ENCODE data around the gene MYG1. TPM values are rescaled to one million over a fixed set of nuclear protein-coding genes. Genes with fewer than 3 reads are reported as not detected.

The MYG1 gene
- total and polyA plus RNA-seq, 2 of the 13 experiments (the other 11 are each of a cell fraction or from before 2014, with no cell fraction given): 38.6 to 58.0 TPM

DNA sequence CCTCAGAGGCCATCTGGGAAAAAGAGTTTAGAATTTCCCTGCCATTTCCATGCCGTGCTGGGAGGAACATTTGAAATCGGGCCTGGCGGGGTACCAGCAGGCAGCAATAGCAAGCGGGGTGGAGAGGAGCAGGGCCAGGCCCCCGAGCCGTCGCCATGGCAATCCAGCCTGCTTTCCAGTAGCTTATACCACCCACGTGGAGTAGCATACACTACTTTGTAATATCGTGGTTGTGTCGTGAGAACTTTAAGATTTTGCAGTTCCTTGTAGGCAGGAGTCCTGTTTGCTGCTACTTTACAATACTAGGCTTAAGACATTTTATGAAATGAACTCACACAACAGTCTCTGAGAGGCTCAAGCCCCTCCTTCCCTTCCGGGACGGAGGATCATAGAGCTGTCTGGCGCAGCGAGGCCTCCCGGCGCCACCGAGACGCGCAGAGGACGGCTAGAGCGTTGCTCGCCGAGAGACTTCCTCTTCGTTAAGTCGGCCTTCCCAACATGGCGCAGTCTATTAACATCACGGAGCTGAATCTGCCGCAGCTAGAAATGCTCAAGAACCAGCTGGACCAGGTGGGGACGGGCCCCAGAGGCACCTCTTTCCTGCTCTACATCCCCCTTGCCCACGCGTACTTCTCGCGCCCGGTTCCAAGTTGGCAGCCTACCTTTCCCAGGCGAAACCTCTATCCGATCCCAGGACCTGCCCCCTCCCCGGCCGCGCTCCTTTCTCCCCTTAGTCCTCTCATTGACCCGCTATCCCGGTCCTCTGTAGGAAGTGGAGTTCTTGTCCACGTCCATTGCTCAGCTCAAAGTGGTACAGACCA is 4.2 kb upstream of the MYG1 start, which contains the start of gene PFDN5 (continued):
- TF ChIP-seq, protein P1, sequence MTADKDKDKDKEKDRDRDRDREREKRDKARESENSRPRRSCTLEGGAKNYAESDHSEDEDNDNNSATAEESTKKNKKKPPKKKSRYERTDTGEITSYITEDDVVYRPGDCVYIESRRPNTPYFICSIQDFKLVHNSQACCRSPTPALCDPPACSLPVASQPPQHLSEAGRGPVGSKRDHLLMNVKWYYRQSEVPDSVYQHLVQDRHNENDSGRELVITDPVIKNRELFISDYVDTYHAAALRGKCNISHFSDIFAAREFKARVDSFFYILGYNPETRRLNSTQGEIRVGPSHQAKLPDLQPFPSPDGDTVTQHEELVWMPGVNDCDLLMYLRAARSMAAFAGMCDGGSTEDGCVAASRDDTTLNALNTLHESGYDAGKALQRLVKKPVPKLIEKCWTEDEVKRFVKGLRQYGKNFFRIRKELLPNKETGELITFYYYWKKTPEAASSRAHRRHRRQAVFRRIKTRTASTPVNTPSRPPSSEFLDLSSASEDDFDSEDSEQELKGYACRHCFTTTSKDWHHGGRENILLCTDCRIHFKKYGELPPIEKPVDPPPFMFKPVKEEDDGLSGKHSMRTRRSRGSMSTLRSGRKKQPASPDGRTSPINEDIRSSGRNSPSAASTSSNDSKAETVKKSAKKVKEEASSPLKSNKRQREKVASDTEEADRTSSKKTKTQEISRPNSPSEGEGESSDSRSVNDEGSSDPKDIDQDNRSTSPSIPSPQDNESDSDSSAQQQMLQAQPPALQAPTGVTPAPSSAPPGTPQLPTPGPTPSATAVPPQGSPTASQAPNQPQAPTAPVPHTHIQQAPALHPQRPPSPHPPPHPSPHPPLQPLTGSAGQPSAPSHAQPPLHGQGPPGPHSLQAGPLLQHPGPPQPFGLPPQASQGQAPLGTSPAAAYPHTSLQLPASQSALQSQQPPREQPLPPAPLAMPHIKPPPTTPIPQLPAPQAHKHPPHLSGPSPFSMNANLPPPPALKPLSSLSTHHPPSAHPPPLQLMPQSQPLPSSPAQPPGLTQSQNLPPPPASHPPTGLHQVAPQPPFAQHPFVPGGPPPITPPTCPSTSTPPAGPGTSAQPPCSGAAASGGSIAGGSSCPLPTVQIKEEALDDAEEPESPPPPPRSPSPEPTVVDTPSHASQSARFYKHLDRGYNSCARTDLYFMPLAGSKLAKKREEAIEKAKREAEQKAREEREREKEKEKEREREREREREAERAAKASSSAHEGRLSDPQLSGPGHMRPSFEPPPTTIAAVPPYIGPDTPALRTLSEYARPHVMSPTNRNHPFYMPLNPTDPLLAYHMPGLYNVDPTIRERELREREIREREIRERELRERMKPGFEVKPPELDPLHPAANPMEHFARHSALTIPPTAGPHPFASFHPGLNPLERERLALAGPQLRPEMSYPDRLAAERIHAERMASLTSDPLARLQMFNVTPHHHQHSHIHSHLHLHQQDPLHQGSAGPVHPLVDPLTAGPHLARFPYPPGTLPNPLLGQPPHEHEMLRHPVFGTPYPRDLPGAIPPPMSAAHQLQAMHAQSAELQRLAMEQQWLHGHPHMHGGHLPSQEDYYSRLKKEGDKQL (CRISPR knock-in tag; IDR thresholded peaks at IDR 0.05; ENCODE audit: low read depth): 0 out of 2 replicates have a peak, but pooled peaks have one; percentile 18
- TF ChIP-seq TRIM24 (CRISPR knock-in tag; IDR thresholded peaks at IDR 0.05): no peak
- 0 out of 2 replicates have a peak, but pooled peaks have one; percentile 56 for TF ChIP-seq KDM3A (CRISPR knock-in tag; IDR thresholded peaks at IDR 0.05; ENCODE audit: low read depth)
- TF ChIP-seq, protein P2, sequence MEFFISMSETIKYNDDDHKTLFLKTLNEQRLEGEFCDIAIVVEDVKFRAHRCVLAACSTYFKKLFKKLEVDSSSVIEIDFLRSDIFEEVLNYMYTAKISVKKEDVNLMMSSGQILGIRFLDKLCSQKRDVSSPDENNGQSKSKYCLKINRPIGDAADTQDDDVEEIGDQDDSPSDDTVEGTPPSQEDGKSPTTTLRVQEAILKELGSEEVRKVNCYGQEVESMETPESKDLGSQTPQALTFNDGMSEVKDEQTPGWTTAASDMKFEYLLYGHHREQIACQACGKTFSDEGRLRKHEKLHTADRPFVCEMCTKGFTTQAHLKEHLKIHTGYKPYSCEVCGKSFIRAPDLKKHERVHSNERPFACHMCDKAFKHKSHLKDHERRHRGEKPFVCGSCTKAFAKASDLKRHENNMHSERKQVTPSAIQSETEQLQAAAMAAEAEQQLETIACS (CRISPR knock-in tag; IDR thresholded peaks at IDR 0.05): no peak
- no peak for TF ChIP-seq ZSCAN20 (CRISPR knock-in tag; IDR thresholded peaks at IDR 0.05; ENCODE audit: borderline replicate concordance)
- peak; percentile 23; the same call in 1 of the 2 replicates for TF ChIP-seq KLF11 (CRISPR knock-in tag; IDR thresholded peaks at IDR 0.05)
- TF ChIP-seq JUN (CRISPR knock-in tag; IDR thresholded peaks at IDR 0.05): no peak
- TF ChIP-seq NR1H2 (CRISPR knock-in tag; IDR thresholded peaks at IDR 0.05; ENCODE audit: borderline replicate concordance, low read depth): no peak
- TF ChIP-seq ZNF160 (CRISPR knock-in tag; IDR thresholded peaks at IDR 0.05): peak; percentile 12; the same call in 1 of the 2 replicates
- no peak for TF ChIP-seq ZBTB20 (CRISPR knock-in tag; IDR thresholded peaks at IDR 0.05; ENCODE audit: borderline replicate concordance, low read depth)
- TF ChIP-seq, protein P3, sequence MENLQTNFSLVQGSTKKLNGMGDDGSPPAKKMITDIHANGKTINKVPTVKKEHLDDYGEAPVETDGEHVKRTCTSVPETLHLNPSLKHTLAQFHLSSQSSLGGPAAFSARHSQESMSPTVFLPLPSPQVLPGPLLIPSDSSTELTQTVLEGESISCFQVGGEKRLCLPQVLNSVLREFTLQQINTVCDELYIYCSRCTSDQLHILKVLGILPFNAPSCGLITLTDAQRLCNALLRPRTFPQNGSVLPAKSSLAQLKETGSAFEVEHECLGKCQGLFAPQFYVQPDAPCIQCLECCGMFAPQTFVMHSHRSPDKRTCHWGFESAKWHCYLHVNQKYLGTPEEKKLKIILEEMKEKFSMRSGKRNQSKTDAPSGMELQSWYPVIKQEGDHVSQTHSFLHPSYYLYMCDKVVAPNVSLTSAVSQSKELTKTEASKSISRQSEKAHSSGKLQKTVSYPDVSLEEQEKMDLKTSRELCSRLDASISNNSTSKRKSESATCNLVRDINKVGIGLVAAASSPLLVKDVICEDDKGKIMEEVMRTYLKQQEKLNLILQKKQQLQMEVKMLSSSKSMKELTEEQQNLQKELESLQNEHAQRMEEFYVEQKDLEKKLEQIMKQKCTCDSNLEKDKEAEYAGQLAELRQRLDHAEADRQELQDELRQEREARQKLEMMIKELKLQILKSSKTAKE (CRISPR knock-in tag; IDR thresholded peaks at IDR 0.05; ENCODE audit: borderline replicate concordance): no peak
- no peak for TF ChIP-seq ZNF713 (CRISPR knock-in tag; IDR thresholded peaks at IDR 0.05)
- TF ChIP-seq SP1 (IDR thresholded peaks at IDR 0.05): no peak
- TF ChIP-seq SP1 (CRISPR knock-in tag; IDR thresholded peaks at IDR 0.05): peak; percentile 68
- TF ChIP-seq BORCS8-MEF2B (CRISPR knock-in tag; IDR thresholded peaks at IDR 0.05): peak; percentile 44; the same call in 1 of the 2 replicates
- TF ChIP-seq, protein P4, sequence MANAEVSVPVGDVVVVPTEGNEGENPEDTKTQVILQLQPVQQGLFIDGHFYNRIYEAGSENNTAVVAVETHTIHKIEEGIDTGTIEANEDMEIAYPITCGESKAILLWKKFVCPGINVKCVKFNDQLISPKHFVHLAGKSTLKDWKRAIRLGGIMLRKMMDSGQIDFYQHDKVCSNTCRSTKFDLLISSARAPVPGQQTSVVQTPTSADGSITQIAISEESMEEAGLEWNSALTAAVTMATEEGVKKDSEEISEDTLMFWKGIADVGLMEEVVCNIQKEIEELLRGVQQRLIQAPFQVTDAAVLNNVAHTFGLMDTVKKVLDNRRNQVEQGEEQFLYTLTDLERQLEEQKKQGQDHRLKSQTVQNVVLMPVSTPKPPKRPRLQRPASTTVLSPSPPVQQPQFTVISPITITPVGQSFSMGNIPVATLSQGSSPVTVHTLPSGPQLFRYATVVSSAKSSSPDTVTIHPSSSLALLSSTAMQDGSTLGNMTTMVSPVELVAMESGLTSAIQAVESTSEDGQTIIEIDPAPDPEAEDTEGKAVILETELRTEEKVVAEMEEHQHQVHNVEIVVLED (CRISPR knock-in tag; IDR thresholded peaks at IDR 0.05; ENCODE audit: borderline replicate concordance): peak; percentile 53; the same call in 1 of the 2 replicates

Data from HepG2 (cell line).